K562 (cell line): ENCODE data around the gene SORBS2. TPM values are rescaled to one million over a fixed set of nuclear protein-coding genes. Genes with fewer than 3 reads are reported as not detected.

Source experiments
- CBX8 ChIP-seq: fragments of 200-600 bp; sonication (generic); IDR thresholded peaks from 2 replicates; pipeline ENCODE4 v1.6.1; 2012; ENCODE audit warnings: borderline replicate concordance, mixed run types, low read depth, mild to moderate bottlenecking, moderate library complexity, mixed read lengths, low read length, control low read depth, inconsistent platforms; ENCODE audit not compliant: poor library complexity, severe bottlenecking; ENCODE audit errors: extremely low read depth
- MAFG ChIP-seq: fragments of 450-650 bp; conservative IDR thresholded peaks from 2 replicates; pipeline ENCODE4 v1.6.1; 2016; ENCODE audit warnings: missing genetic modification characterization, missing compliant biosample characterization
- USF1 ChIP-seq: sonication (generic); formaldehyde crosslinking; IDR thresholded peaks from 2 replicates; pipeline ENCODE4 v1.9.0; 2022; ENCODE audit warnings: mild to moderate bottlenecking, missing genetic modification reagents
- ZBTB40 ChIP-seq, 2 experiments: fragments of 450-650 bp in 1 of 2; sonication (generic) in 1 of 2; formaldehyde crosslinking in 1 of 2; IDR thresholded peaks; 2 replicates each; pipeline versions ENCODE4 v1.7.1 to v1.9.0; 2016 to 2022; ENCODE audit warnings: inconsistent platforms in 1 of 2, mild to moderate bottlenecking in 1 of 2, missing genetic modification reagents in 1 of 2
- polyA plus RNA-seq, 8 experiments: library from polyadenylated mRNA; depleted of rRNA in 4 of 8; stranded (reverse) in 5 of 8; unstranded in 3 of 8; fragments of >200 nt; fragmentation: Nextera tagmentation in 2 of 8; fragmentation: Illumina TruSeq in 1 of 8; extraction: Ambion mirVana in 2 of 8; extraction: Trizol in 1 of 8; gene quantifications; 2 replicates each; pipeline versions ENCODE4 v1.2.1 to v1.2.3, GENCODE V29; 2011 to 2014; ENCODE audit warnings: inconsistent platforms in 1 of 8, missing spikeins in 1 of 8
- total RNA-seq, 7 experiments: library from RNA; depleted of rRNA in 6 of 7; stranded (reverse); fragments of >200 nt in 6 of 7; fragmentation: Illumina TruSeq in 2 of 7; extraction: Trizol in 2 of 7; gene quantifications; 2 replicates each; pipeline versions ENCODE4 v1.2.1 to v1.2.3, GENCODE V29; 2011 to 2021; ENCODE audit warnings: low replicate concordance in 1 of 7

Gene SORBS2
- total and polyA plus RNA-seq, 9 of the 15 experiments (the other 6 are each of a cell fraction or from before 2014, with no cell fraction given) = 0.29 TPM; not detected in 8

- no peak for TF ChIP-seq ZBTB40 (IDR thresholded peaks at IDR 0.05)
- no peak for TF ChIP-seq ZBTB40 (CRISPR knock-in tag; IDR thresholded peaks at IDR 0.05)
- TF ChIP-seq CBX8 = no peak
- TF ChIP-seq USF1 (CRISPR knock-in tag) = no peak
- no peak for TF ChIP-seq MAFG (tag)
Measured at GRCh38 chr4:185793116-185793485, 18.9 kb downstream of the SORBS2 start (continued).
